HepG2 (cell line): ENCODE data around the gene FANCD2. TPM values are rescaled to one million over a fixed set of nuclear protein-coding genes. Genes with fewer than 3 reads are reported as not detected.

Source experiments
- ATF2 ChIP-seq: sonication (generic); formaldehyde crosslinking; IDR thresholded peaks from 2 replicates; pipeline ENCODE4 v1.4.0; 2020; ENCODE audit warnings: missing genetic modification reagents
- CREB1 ChIP-seq, 2 experiments: fragments of 450-650 bp in 1 of 2; IDR thresholded peaks; 2 replicates each; pipeline ENCODE4 v1.6.1; 2016 to 2017; ENCODE audit warnings: control low read depth in 1 of 2, mild to moderate bottlenecking in 1 of 2, missing compliant biosample characterization in 1 of 2, missing genetic modification characterization in 1 of 2
- GZF1 ChIP-seq: sonication (generic); formaldehyde crosslinking; IDR thresholded peaks from 2 replicates; pipeline ENCODE4 v1.5.1; 2020; ENCODE audit warnings: mild to moderate bottlenecking, missing genetic modification reagents
- IRX3 ChIP-seq: sonication (generic); formaldehyde crosslinking; IDR thresholded peaks from 2 replicates; pipeline ENCODE4 v1.8.1; 2023; ENCODE audit warnings: mild to moderate bottlenecking, low read depth, missing genetic modification reagents, borderline replicate concordance
- KDM1A ChIP-seq: IDR thresholded peaks from 2 replicates; pipeline ENCODE4 v1.6.1; 2016; ENCODE audit warnings: missing compliant biosample characterization
- MAFF ChIP-seq: IDR thresholded peaks from 2 replicates; pipeline ENCODE4 v1.6.1; 2011; ENCODE audit warnings: low read depth, low read length, improper control_type of control experiment
- MYNN ChIP-seq: sonication (generic); formaldehyde crosslinking; IDR thresholded peaks from 2 replicates; pipeline ENCODE4 v1.4.0; 2020; ENCODE audit warnings: mild to moderate bottlenecking, low read depth, missing genetic modification reagents
- SYNCRIP ChIP-seq: fragments of 200-400 bp; formaldehyde crosslinking; IDR thresholded peaks from 2 replicates; pipeline ENCODE4 v1.6.1; 2018; ENCODE audit warnings: mild to moderate bottlenecking, low read depth, low read length; ENCODE audit not compliant: insufficient read depth
- ZHX2 ChIP-seq, 2 experiments: sonication (generic) in 1 of 2; formaldehyde crosslinking in 1 of 2; IDR thresholded peaks; 2 replicates each; pipeline versions ENCODE4 v1.6.1 to v1.9.0; 2014 to 2022; ENCODE audit warnings: antibody characterized with exemption in 1 of 2, borderline replicate concordance in 1 of 2, inconsistent platforms in 1 of 2, low read depth in 1 of 2, missing genetic modification reagents in 1 of 2
- ZNF136 ChIP-seq: sonication (generic); formaldehyde crosslinking; IDR thresholded peaks from 2 replicates; pipeline ENCODE4 v1.8.1; 2022; ENCODE audit warnings: low read depth, mild to moderate bottlenecking, moderate library complexity, missing genetic modification reagents
- ZNF280B ChIP-seq: sonication (generic); formaldehyde crosslinking; IDR thresholded peaks from 2 replicates; pipeline ENCODE4 v1.5.0; 2020; ENCODE audit warnings: missing genetic modification reagents, mild to moderate bottlenecking, borderline replicate concordance
- ZNF280D ChIP-seq: sonication (generic); formaldehyde crosslinking; IDR thresholded peaks from 2 replicates; pipeline ENCODE4 v1.5.1; 2020; ENCODE audit warnings: mild to moderate bottlenecking, missing genetic modification reagents
- ZNF598 ChIP-seq: sonication (generic); formaldehyde crosslinking; IDR thresholded peaks from 2 replicates; pipeline ENCODE4 v1.5.1; 2020; ENCODE audit warnings: mild to moderate bottlenecking, missing genetic modification reagents, borderline replicate concordance
- ZNF678 ChIP-seq: sonication (generic); formaldehyde crosslinking; IDR thresholded peaks from 2 replicates; pipeline ENCODE4 v1.4.0; 2020; ENCODE audit warnings: mild to moderate bottlenecking, missing genetic modification reagents
- polyA plus RNA-seq, 8 experiments: library from polyadenylated mRNA; depleted of rRNA in 3 of 8; stranded (reverse) in 7 of 8; unstranded in 1 of 8; fragments of >200 nt; fragmentation: Illumina TruSeq in 4 of 8; extraction: Trizol in 4 of 8; gene quantifications; 2 replicates each; pipeline versions ENCODE4 v1.2.1 to v1.2.3, GENCODE V29; 2011 to 2016; ENCODE audit warnings: low read depth in 4 of 8, missing spikeins in 1 of 8, mixed read lengths in 1 of 8; ENCODE audit not compliant: insufficient read depth in 1 of 8
- total RNA-seq, 5 experiments: library from RNA; depleted of rRNA; stranded (reverse); fragments of >200 nt; fragmentation: Illumina TruSeq; extraction: Trizol; gene quantifications; 2 replicates each; pipeline ENCODE4 v1.2.3, GENCODE V29; 2016; ENCODE audit warnings: low read depth in 1 of 5

FANCD2 gene
- total and polyA plus RNA-seq, 2 of the 13 experiments (the other 11 are each of a cell fraction or from before 2014, with no cell fraction given), result 10.1 to 42.0 TPM

- peak; percentile 100 for TF ChIP-seq CREB1 (IDR thresholded peaks at IDR 0.05)
- TF ChIP-seq CREB1 (CRISPR knock-in tag; IDR thresholded peaks at IDR 0.05), result peak; percentile 100
- peak; percentile 98 for TF ChIP-seq ZHX2 (IDR thresholded peaks at IDR 0.05; ENCODE audit: low read depth)
- no peak for TF ChIP-seq ZHX2 (CRISPR knock-in tag; IDR thresholded peaks at IDR 0.05; ENCODE audit: borderline replicate concordance)
- peak; percentile 55; the same call in 1 of the 2 replicates for TF ChIP-seq ZNF598 (CRISPR knock-in tag)
- no peak for TF ChIP-seq GZF1 (CRISPR knock-in tag)
- TF ChIP-seq ZNF280D, result no peak
- TF ChIP-seq KDM1A (CRISPR knock-in tag), result no peak
- no peak for TF ChIP-seq MYNN
- TF ChIP-seq ZNF280B, result peak; percentile 93
- TF ChIP-seq ZNF678 (CRISPR knock-in tag), result no peak; the same call in 1 of the 2 replicates
- no peak for TF ChIP-seq MAFF
- peak; percentile 61; the same call in 1 of the 2 replicates for TF ChIP-seq ZNF136
- no peak for TF ChIP-seq SYNCRIP
- peak; percentile 82 for TF ChIP-seq ATF2 (CRISPR knock-in tag)
- peak; percentile 92; the same call in 1 of the 2 replicates for TF ChIP-seq IRX3 (CRISPR knock-in tag)
Observed at GRCh38 chr3:10026084-10026890, at the start of gene FANCD2 (continued).
